GM19467 (cell line): ENCODE results near the gene SLC7A8.

Experiments used
- ATAC-seq: cut with Tn5 transposase; IDR thresholded peaks from one replicate; pipeline ENCODE4 v1.9.1; 2021; ENCODE audit warnings: mild to moderate bottlenecking, moderate library complexity; ENCODE audit not compliant: unreplicated experiment

The SLC7A8 gene

DNA sequence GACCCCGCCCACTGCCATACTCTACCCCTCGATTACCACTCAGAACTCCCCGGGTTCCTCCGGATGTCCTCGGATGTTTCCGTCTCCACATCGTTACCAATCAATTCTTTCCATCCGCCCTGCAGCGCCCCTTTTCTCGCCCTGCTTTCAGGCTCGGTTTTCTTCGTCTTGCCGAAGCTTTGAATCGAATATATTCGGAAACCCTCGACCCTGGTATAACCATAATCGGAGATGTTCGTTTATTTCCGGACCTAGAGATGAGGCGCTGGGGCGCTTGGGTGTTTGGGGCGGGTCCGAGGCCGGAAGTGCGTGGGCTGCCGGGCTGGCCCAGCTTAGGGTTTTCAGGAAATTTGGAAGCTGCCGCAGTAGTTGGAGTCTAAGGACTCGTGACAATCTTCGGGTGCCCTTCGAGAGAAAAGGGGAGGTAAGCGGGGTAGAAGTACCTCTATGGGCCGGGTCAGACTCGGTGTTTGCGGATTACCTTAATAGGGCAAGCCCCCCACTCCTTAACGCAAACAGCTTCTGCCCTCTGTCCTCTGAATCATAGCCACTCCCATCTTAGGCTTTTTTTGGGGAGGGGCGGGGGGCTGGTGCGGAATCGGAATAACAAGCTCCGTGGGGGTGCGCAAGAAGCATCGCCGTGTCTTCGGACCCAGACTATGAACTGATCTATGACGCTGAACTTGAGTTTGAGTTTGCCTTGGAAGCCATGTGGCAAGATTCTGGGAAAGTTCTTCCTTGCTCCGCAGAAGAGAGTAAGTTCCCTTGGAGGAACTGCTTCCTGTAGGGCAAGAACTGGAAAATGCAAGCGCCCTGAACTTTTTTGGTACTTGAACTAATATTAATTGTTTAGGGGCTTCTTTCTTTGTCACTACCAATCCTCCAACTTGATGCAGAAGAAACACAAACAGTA, 88.0 kb downstream of the SLC7A8 start, which contains the start of gene C14orf119:
Gene C14orf119, plus strand, starts transcription at position 310 of the 913 bp plus-strand sequence. CDS start 2,154 bp downstream, outside the sequence.
- peak; percentile 90 for ATAC-seq

DNA sequence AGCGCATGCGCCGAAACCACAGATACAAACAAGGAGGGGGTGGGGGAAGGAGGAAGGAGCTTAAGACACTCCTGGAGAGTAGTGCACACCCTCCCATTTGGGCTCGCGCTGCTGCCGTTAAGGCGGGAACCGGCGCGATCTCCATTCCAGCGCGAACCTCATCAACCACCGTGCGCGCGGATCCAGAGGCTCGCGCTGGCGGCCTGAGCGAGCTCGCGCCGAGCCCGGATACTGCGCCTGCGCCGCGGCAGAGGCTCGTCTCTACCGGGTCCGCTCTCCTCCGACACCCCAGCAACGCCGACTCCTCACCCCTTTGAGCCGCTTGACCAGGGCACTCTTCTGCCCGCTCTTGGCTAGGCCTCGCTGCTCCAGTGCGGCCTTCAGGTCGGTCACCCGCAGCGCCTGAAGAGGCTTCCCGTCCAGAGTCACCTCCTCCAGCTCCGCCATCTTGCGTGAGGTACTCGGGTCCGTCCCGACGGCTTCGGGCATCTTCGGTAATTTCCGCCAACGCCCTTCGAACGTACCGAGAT, 88.7 kb downstream of the SLC7A8 start, which contains the start of gene ACIN1:
Gene ACIN1, minus strand, starts transcription at position 471 of the 530 bp plus-strand sequence. Its CDS starts 24 bp downstream, at position 447.
- peak; percentile 27 for ATAC-seq

DNA sequence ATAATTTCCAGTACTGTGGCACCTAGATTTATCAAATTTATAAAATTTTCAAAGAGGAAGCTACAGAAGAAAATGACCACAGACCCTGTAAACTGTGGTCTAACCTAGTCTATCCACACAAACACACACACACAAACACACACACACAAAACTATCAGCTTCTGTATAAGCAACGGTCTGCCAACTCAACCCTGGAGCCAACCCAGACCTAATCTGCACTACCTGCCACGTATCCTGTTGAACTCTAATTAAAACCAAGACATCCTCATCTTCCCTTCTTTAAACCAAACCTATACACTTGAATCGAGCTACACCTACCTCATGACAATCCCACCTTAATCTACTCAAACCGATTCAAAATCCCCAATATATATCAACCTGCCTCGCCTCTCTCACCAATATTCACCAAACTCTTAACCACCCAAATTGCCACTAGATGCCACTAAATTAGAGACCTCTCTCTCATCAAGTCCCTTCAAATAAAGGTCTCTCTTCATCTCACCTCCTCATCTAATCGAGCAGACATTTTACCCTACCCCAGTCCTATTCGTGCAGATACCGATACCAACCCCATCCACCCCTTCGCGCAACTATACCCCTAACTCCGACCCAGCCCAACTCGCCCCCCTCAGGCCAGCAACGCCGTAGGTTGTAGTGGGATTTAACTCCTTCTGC, 89.3 kb downstream of the SLC7A8 start:
- ATAC-seq, result no peak

DNA sequence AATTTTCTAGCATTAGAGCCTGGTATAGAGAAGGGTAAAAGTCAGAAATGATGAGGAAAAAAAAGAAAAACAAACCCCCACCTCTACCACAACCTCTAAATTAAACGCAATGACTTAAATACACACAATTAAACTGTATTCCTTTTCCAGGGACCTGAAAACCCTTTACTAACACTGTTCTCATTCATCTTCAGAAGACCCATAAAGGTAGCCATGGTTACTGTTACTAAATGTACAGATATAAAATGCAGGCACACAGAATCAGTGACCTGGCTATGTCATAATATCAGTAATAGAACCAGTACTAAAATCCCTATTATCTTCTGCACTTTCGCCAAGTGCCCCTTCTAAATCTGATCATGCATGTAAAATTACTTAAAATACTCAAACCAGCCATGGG, 89.9 kb downstream of the SLC7A8 start:
- ATAC-seq, result no peak

DNA sequence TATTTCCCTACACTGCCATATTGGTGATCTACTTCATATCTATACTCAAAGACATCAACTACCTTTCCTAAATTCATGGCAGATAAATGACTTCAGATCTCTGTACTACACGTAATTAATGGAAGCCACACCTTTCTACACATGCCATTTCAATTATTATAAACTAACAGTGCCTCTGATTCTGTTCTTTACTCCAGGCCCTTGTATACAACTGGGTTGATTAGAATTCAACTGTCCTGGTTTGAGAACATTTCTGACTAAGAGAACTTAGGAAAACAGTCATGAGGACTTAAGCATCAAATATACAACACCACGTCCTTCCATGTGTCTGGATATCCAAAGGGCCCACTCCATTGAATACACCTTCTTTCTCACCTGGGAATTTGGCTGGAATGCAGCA, 90.4 kb downstream of the SLC7A8 start:
- ATAC-seq, result no peak

DNA sequence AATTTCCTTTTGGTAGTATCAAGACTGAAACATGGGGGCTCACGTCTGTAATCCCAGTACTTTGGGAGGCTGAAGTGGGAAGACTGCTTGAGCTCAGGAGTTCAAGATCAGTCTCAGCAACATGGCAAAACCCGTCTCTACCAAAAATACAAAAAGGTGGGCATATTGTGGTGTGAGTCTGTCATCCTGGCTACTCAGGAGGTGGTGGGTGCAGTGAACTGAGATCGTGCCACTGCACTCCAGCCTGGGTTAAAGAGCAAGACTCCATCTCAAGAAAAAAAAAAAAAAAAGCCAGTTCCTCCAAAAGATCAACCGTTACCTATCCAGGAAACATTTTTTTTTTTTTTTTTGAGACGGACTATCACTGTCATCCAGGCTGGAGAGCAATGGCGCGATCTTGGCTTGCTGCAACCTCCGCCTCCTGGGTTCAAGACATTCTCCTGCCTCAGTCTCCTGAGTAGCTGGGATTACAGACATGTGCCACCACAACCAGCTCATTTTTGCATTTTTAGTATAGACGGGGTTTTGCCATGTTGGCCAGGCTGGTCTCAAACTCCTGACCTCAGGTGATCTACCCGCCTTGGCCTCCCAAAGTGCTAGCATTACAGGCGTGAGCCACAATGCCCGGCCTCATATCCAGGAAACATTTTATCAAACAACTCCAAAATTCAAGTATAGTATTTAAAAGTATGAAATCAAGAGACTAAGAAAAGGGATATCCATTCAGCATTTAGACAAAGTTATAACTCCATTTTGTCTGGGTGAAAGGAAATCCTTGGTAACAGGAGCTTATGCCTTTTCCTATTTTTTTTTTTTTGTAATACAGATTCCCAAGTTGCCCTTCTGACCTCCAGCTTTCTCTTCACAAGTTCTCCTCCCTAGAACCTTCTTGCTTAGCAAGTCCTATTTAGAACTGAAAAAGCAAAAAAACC, 91.9 kb downstream of the SLC7A8 start:
- no peak for ATAC-seq

DNA sequence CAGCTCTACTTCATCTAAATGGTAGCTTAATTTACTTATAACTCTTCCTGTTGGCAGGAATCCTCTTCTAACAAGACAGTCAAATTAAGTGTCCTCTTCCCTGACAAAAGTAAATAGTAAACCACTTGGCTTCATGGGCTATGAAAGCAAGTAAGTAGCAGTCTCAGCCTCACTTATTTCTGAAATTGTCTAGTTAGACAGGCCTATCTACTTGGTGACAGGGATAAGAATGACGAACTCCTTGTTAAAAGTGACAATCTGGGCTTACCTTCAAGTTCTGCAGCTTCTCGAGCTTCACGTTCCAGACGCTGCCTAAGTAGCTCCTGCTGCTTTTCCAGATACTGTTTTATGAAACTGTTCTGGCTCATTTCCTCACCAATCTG, 93.2 kb downstream of the SLC7A8 start:
- ATAC-seq, result no peak

DNA sequence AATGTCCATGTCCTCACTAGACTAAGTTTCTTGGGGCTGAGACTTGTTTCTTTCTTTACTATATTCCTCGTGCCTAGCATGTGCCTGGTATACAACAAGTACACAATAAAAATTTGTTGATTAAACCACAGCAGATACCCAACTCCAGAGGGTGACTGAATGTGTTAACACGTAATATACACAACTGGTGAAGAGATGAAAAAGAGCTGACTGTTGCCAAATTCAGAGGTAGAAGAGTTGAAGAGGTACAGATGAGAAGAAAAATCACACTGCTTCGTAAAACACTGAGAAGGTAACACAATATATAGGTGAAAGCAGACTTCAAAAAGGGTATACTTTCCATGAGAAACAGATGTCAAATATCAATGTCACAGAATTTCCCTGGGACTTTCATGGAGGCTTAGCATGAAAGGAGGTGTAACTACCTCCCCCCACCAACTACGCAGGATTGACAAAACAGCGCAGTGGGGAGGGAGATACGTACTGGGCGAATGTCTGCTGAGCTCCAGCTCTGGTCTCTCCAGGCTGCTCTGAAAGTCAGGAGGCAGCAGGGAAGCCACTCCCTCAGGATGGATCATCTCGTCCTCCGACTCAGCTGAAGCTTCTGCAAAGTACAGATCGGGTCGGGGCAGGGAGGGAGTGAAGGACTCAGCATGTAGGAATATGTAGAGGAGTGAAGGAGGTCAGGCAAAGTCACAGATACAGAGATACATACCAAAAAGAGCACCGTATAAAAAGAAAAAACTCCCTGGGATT, 93.8 kb downstream of the SLC7A8 start:
- ATAC-seq, result no peak

DNA sequence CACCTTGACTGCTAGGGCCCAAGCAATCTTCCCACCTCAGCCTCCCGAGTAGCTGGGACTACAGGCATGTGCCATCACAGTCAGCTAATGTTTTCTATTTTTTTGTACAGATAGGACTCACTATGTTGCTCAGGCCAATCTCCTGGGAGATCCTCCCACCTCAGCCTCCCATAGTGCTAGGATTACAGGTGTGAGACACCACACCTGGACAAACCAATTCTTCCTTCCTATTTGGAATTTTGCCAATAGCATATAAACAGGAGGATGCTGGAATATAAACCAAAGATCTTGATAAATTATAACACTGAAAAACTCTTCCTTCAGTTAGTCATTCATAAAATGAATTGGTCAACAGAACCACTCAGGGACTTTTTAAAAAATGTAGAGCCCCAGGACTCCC, 96.9 kb downstream of the SLC7A8 start:
- ATAC-seq, result no peak

DNA sequence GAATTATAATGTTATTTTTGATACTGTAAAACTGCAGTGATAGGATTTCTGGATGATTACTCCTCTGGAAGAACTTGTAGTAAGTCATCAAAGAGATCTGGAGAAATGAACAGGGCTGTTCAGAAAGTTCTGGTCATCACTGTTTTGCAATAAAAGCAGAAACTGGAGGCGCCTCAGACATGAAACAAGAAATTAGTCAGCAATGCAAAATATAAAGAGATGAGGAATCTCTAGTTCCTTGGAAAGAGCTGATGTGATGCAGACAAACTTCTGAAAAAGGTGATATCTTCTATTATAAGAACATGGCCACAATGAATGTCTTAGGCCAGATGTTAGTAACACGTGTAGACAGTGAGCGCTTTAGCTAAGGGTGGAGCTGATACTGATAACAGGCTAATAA, 98.0 kb downstream of the SLC7A8 start:
- no peak for ATAC-seq

DNA sequence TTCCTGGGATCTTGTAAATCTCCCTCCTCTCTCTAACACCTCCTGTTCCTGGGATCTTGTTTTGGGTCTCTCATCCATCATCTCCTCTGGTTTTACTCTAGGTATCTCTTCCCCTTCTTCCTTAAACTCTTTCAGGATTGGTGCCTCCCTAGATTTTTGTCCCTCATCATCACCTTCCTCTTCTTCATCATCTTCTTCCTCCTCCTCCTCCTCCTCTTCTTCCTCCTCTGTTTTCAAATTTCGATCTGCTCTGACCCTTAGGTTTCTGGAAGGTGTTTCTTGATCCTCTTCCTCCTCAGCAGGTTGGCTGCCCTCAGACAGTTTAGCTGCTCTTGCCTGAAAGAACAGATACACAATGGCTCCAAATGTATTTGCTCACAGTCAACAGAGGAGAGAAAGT, 103.0 kb downstream of the SLC7A8 start:
- no peak for ATAC-seq

DNA sequence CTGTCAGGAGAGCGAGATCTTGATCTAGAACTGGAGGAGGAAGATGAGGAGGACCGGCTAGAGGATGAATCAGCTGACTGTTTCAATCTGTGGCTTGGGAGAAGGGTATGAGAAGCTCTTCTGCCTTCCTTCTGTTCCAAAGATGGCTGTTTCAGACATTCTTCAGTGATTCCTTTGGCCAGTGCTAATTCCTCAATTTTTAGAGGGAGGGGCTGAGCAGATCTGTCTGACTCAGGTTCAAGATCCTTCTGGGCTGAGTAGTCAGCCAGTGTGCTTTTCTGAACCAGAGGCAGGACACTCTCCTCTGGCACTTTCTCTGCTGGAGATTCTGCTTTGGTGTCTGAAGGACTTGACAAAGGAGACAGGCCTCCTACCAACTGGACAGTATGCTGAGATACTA, 103.7 kb downstream of the SLC7A8 start:
- no peak for ATAC-seq

DNA sequence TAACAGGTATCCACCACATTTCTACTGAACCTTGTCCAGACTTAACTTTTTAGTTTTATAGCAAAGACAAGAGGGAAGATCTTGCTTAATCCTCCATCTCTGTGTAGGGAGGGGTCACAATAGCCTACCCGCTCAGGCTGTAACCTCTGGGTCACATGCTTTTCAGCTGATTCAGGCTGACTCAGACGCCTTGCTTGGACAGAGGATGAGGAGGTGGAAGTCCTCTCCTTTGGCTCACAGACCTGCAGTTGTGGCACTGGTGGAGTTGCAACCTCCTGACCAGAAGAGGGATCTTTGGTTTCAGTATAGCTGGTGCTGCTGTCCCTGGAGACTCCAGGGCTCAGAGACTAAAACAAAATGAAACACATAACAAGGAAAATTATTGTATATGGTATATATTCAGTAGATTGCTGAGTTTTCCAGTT, 104.8 kb downstream of the SLC7A8 start:
- ATAC-seq, result no peak

DNA sequence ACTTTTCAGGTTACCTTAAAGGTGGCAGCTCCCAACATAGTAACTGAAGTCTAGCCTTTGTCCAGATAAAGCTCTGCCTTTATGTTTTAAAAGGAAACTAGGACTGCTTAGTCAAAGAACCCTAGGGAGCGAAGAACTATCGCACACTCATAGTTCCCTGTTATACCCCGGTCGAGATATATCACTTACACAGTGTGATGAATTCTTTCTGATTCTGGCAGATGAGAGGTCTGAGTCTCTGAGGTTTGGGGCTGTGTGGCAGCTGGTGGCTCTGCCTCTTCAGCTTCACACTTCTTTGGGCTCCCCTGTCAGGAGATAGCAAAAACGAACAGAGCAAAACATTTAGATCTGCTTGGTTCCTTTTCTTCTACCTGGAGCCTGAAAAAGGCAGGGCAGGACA, 105.5 kb downstream of the SLC7A8 start:
- no peak for ATAC-seq

DNA sequence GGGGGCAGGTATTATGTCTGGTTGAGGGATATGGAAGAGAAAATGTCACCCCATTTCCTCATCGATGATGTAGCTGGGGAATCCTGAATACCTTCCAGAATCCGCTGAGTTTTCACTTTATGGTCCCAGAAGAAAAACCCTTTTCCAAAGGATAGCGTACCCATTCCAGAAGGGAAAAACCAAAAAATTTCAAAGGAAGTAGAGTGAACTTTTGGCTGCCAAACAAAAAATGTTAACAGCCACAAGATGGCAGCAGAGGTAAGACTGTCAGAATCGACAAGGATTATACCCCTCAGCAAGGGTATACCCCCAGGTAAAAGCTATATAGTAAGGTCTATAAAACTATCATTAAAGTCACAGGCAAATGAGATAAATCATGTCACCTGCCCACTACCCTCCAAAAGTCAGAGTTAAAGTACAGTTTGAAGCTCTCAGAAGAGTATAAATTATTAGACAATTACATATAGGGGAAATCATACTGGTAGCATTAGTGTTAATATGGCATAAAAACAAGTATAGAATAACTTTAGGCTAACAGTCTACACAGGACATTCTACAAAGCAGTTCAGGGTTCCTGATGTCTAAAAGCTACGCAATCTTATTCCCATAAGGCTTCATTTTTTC, 106.6 kb downstream of the SLC7A8 start:
- ATAC-seq, result no peak
